Mesendoderm (in vitro differentiated cells): ENCODE data around the gene DNMBP.

Source experiments
- DNase-seq: peaks from one replicate; pipeline ENCODE4 v3.0.0; 2013
- H2AK5ac ChIP-seq: 2 replicates; pipeline ENCODE4 v1.6.1; 2013; ENCODE audit warnings: low read length, inconsistent platforms
- H2BK120ac ChIP-seq: 2 replicates; pipeline ENCODE4 v1.6.1; 2013; ENCODE audit warnings: low read depth, mild to moderate bottlenecking, low read length, moderate library complexity, mixed read lengths
- H2BK15ac ChIP-seq: replicated peaks from 2 replicates; pipeline ENCODE4 v1.6.1; 2013; ENCODE audit warnings: low read depth, mild to moderate bottlenecking, moderate library complexity
- H2BK5ac ChIP-seq: 2 replicates; pipeline ENCODE4 v1.6.1; 2013; ENCODE audit warnings: low read length, inconsistent platforms
- H3K18ac ChIP-seq: 2 replicates; pipeline ENCODE4 v1.6.1; 2013; ENCODE audit warnings: mild to moderate bottlenecking, low read length, mixed read lengths
- H3K23ac ChIP-seq: one replicate; pipeline ENCODE4 v1.6.1; 2013; ENCODE audit warnings: low read length
- H3K27ac ChIP-seq: 2 replicates; pipeline ENCODE4 v1.5.1; 2013; ENCODE audit warnings: low read depth, mild to moderate bottlenecking, inconsistent platforms, low read length, moderate library complexity
- H3K27me3 ChIP-seq: 2 replicates; pipeline ENCODE4 v1.6.1; 2013; ENCODE audit warnings: low read length, control low read depth, mild to moderate bottlenecking, inconsistent platforms; ENCODE audit not compliant: insufficient read depth, poor library complexity
- H3K36me3 ChIP-seq: 2 replicates; pipeline ENCODE4 v1.6.1; 2013; ENCODE audit warnings: low read length, inconsistent platforms; ENCODE audit not compliant: control insufficient read depth, insufficient read depth
- H3K4ac ChIP-seq: one replicate; pipeline ENCODE4 v1.6.1; 2013; ENCODE audit warnings: low read depth, mild to moderate bottlenecking, low read length, moderate library complexity
- H3K4me1 ChIP-seq: 2 replicates; pipeline ENCODE4 v1.6.1; 2013; ENCODE audit warnings: low read depth, low read length, inconsistent platforms; ENCODE audit not compliant: control insufficient read depth
- H3K4me2 ChIP-seq: 2 replicates; pipeline ENCODE4 v1.6.1; 2013; ENCODE audit warnings: low read length
- H3K4me3 ChIP-seq: 2 replicates; pipeline ENCODE4 v1.5.1; 2013; ENCODE audit warnings: mild to moderate bottlenecking, low read length
- H3K56ac ChIP-seq: one replicate; pipeline ENCODE4 v1.6.1; 2013; ENCODE audit warnings: low read length
- H3K79me1 ChIP-seq: 2 replicates; pipeline ENCODE4 v1.6.1; 2013; ENCODE audit warnings: low read length, inconsistent platforms
- H3K79me2 ChIP-seq: 2 replicates; pipeline ENCODE4 v1.6.1; 2013; ENCODE audit warnings: mild to moderate bottlenecking, low read length; ENCODE audit not compliant: control insufficient read depth, insufficient read depth
- H3K9ac ChIP-seq: 2 replicates; pipeline ENCODE4 v1.6.1; 2013; ENCODE audit warnings: low read length, inconsistent platforms
- H4K5ac ChIP-seq: one replicate; pipeline ENCODE4 v1.6.1; 2013; ENCODE audit warnings: low read length
- H4K8ac ChIP-seq: one replicate; pipeline ENCODE4 v1.6.1; 2013; ENCODE audit warnings: low read depth, mild to moderate bottlenecking, control low read depth, low read length, moderate library complexity
- WGBS: extraction: QIAGEN DNeasy Blood & Tissue Kit; methylation state at CpG from one replicate; pipeline ENCODE4 v1.1.7; 2013; ENCODE audit warnings: low lambda C conversion rate, missing lambda C conversion rate; ENCODE audit not compliant: insufficient coverage; ENCODE audit errors: extremely low coverage; 5-methylcytosine and 5-hydroxymethylcytosine counted together

Gene DNMBP

DNA sequence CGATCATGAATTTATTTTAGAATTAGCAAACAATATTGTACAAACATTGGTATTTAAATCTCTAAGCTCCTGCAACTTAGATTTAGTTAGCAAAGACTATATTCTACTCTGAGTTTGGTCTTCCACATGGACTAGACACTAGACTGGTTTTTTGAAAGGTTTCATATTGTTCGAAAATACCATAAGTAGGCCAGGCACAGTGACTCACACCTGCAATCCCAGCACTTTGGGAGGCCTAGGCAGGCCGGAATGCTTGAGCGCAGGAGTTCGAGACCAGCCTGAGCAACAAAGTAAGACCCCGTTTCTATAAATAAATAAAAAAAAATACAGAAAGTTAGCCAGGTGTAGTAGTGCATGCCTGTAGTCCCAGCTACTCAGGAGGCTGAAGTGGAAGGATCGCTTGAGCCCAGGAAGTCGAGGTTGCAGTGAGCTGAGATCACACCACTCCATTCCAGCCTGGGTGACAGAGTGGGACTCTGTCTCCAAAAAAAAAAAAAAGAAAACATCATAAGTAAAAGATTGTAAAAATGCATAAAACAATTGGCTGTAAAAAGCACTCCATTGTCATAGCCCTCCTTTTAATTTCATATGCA is 154.2 kb downstream of the DNMBP start:
- H3K27ac ChIP-seq = no peak overlapping the region

GRCh38 chr10:99854860-99855259 is 154.9 kb downstream of the DNMBP start:
- H4K5ac ChIP-seq = no peak overlapping the region
- no peaks in the 10 kb centered on the region for H3K79me1 ChIP-seq
- H2BK120ac ChIP-seq = no peak overlapping the region
- H3K18ac ChIP-seq = no peak overlapping the region
- no peak overlapping the region for H3K4me3 ChIP-seq
- no peak overlapping the region for H4K8ac ChIP-seq
- H2BK15ac ChIP-seq = no peak overlapping the region
- peak; percentile 59 for DNase-seq
- H3K27me3 ChIP-seq = no peaks in the 10 kb centered on the region
- no peak overlapping the region for H2BK5ac ChIP-seq
- H3K79me2 ChIP-seq = no peaks in the 10 kb centered on the region
- no peak overlapping the region for H3K9ac ChIP-seq
- H3K23ac ChIP-seq = no peak overlapping the region
- H3K56ac ChIP-seq = no peak overlapping the region
- H3K4me2 ChIP-seq = no peak overlapping the region
- H2AK5ac ChIP-seq = no peak overlapping the region
- no peaks in the 10 kb centered on the region for H3K4me1 ChIP-seq
- no CpG with 5 or more reads among the region's 6 CpGs for WGBS
- H3K36me3 ChIP-seq = no peaks in the 10 kb centered on the region
- H3K27ac ChIP-seq = no peak overlapping the region
- no peak overlapping the region for H3K4ac ChIP-seq

More for the DNA sequence above, 154.2 kb downstream of the DNMBP start:
- no peak overlapping the region for H2BK5ac ChIP-seq
- no CpG with 5 or more reads among the region's 8 CpGs for WGBS
- H3K4me2 ChIP-seq = no peak overlapping the region
- H3K79me2 ChIP-seq = no peaks in the 10 kb centered on the region
- no peak overlapping the region for H2AK5ac ChIP-seq
- H3K56ac ChIP-seq = no peak overlapping the region
- no peak overlapping the region for H3K18ac ChIP-seq
- H3K4me1 ChIP-seq = no peaks in the 10 kb centered on the region
- no peak overlapping the region for H4K5ac ChIP-seq
- no peak overlapping the region for H3K23ac ChIP-seq
- H4K8ac ChIP-seq = no peak overlapping the region
- no peaks in the 10 kb centered on the region for H3K36me3 ChIP-seq
- no peak overlapping the region for H2BK15ac ChIP-seq
- no peak overlapping the region for H2BK120ac ChIP-seq
- no peak overlapping the region for H3K9ac ChIP-seq
- H3K27me3 ChIP-seq = no peaks in the 10 kb centered on the region
- H3K4ac ChIP-seq = no peak overlapping the region
- DNase-seq = no peak
- no peak overlapping the region for H3K4me3 ChIP-seq
- no peaks in the 10 kb centered on the region for H3K79me1 ChIP-seq

- Histone ChIP-seq H2BK5ac (no peak overlapping the region), H3K36me3 (no peaks in the 10 kb centered on the region), H3K56ac (no peak overlapping the region), H4K8ac (no peak overlapping the region), H3K27ac (no peak overlapping the region), H3K23ac (no peak overlapping the region), H2AK5ac (no peak overlapping the region), H3K4me3 (no peak overlapping the region), H3K4ac (no peak overlapping the region), H4K5ac (no peak overlapping the region), H2BK120ac (no peak overlapping the region), H3K4me2 (no peak overlapping the region), H3K79me2 (no peaks in the 10 kb centered on the region), H3K27me3 (no peaks in the 10 kb centered on the region), H3K4me1 (no peaks in the 10 kb centered on the region), H3K79me1 (no peaks in the 10 kb centered on the region), H3K9ac (no peak overlapping the region), H3K18ac (no peak overlapping the region), H2BK15ac (no peak overlapping the region)
- WGBS = 100% methylated on average over 1 of the region's 3 CpGs
- DNase-seq = no peak
Measured at GRCh38 chr10:99853655-99854054, 156.1 kb downstream of the DNMBP start.

- Histone ChIP-seq H3K27me3 (no peaks in the 10 kb centered on the region), H3K4me1 (no peaks in the 10 kb centered on the region), H2BK15ac (no peak overlapping the region), H3K4me2 (no peak overlapping the region), H3K36me3 (no peaks in the 10 kb centered on the region), H2BK5ac (no peak overlapping the region), H3K4ac (no peak overlapping the region), H3K9ac (no peak overlapping the region), H4K8ac (no peak overlapping the region), H3K4me3 (no peak overlapping the region), H3K79me1 (no peaks in the 10 kb centered on the region), H2AK5ac (no peak overlapping the region), H3K23ac (no peak overlapping the region), H3K27ac (no peak overlapping the region), H3K56ac (no peak overlapping the region), H3K18ac (no peak overlapping the region), H3K79me2 (no peaks in the 10 kb centered on the region), H4K5ac (no peak overlapping the region), H2BK120ac (no peak overlapping the region)
- no CpG with 5 or more reads among the region's 3 CpGs for WGBS
- no peak for DNase-seq
Measured at GRCh38 chr10:99852481-99853213, 157.1 kb downstream of the DNMBP start.

DNA sequence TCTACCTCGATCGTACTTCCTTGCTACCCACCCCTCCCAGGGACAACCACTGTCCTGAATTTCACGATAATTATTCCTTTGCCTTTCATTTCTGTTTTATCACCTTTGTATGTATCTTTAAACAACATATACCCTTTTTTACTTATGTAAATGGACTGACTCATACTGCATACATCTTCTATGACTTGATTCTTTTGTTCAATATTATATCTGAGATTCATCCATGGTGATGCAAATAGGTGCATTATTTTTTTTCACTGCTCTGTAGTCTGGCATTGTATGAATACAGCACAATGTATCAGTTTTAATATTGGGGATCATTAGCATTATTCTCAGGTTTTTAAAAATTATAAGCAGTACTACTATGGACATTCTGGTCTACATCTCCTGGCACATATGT is 157.9 kb downstream of the DNMBP start:
- no peaks in the 10 kb centered on the region for H3K4me1 ChIP-seq
- H2BK120ac ChIP-seq = no peak overlapping the region
- H3K23ac ChIP-seq = no peak overlapping the region
- H3K4ac ChIP-seq = no peak overlapping the region
- H2BK15ac ChIP-seq = no peak overlapping the region
- no peak overlapping the region for H2AK5ac ChIP-seq
- no peak overlapping the region for H3K27ac ChIP-seq
- H3K79me2 ChIP-seq = no peaks in the 10 kb centered on the region
- no peak overlapping the region for H3K56ac ChIP-seq
- H3K36me3 ChIP-seq = no peaks in the 10 kb centered on the region
- no peak overlapping the region for H4K8ac ChIP-seq
- WGBS = no CpG with 5 or more reads among the region's 3 CpGs
- H4K5ac ChIP-seq = no peak overlapping the region
- no peak overlapping the region for H3K4me3 ChIP-seq
- no peak for DNase-seq
- H3K9ac ChIP-seq = no peak overlapping the region
- H3K27me3 ChIP-seq = no peaks in the 10 kb centered on the region
- no peaks in the 10 kb centered on the region for H3K79me1 ChIP-seq
- no peak overlapping the region for H3K18ac ChIP-seq
- H3K4me2 ChIP-seq = no peak overlapping the region
- no peak overlapping the region for H2BK5ac ChIP-seq
